ENCODE measurements around the gene PROCR. TPM values are rescaled to one million over a fixed set of nuclear protein-coding genes. Genes with fewer than 3 reads are reported as not detected.
A peak's percentile ranks its signal among the peaks of the same experiment; 100 is the strongest.
"Not testable (repeated sequence)": the region's sequence is repeated elsewhere in the genome, so short reads cannot be mapped to it uniquely, and the experiment has no call there.

The PROCR gene
- total RNA-seq, 1 donor from 2014 or later: 8.1 TPM

DNA sequence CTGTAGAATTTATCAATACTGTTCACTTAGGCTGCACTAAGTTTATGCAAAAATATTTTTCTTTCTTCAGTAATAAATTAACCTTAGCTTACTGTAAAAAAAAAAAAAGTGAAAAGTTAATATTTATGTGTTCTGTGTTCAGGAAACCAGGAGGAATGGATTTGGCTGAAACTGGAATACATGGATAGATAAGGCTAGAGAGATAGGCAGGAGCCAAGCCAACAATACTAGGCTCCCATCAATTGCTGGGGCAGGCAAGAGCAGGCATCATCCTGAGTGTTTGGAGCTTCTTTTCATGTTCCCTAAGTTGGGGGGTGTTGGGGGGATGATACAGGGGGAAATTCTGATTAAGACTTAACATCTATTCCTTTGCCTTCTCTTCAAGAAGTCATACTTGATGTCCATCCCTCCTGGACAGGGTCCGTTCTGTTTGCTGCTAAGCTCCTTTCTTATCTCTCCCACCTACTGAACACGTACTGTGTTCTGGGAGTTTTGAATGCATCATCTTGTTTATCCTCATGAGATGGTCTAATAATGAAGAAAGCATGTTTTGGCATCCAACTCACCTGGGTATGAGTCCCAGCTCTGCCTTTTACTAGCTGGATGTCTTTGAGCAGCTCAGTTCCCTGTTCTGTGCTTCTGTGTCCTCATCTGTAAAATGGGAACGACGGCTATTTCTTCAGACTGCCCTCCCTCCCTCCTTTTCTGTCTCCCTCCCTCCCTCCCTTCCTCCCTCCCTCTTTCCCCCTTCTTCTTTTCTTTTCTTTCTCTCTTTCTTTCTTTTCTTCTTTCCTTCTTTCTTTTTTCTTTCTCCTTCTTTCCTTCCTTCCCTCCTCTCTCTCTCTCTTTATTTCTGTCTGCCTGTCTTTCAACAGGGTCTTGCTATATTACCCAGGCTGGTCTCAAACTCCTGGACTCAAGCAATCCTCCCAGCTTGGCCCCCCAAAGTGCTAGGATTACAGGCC, 6.4 kb upstream of the PROCR start:
- no peak for ATAC-seq

- peak; percentile 55 for ATAC-seq
Measured at GRCh38 chr20:35166242-35166830, 5.5 kb upstream of the PROCR start.

DNA sequence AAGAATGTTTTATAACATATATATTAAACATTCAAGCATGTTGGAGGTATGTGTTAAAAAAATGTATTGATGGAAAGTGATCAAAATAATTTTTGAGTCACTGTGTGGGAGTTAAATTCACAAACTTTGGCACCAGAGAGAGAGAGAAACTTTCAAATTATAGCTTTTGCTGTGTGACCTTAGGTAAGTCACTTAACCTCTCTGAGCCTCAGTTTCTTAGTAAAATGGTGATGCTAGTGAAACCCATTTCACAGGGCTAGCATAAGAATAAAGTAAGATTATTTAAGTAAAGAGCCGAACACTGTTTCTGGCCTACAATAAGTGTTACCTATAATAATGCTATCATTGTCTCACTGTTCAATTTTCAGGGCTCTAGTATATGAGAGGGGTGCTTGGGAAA, 4.1 kb upstream of the PROCR start:
- ATAC-seq: no peak

DNA sequence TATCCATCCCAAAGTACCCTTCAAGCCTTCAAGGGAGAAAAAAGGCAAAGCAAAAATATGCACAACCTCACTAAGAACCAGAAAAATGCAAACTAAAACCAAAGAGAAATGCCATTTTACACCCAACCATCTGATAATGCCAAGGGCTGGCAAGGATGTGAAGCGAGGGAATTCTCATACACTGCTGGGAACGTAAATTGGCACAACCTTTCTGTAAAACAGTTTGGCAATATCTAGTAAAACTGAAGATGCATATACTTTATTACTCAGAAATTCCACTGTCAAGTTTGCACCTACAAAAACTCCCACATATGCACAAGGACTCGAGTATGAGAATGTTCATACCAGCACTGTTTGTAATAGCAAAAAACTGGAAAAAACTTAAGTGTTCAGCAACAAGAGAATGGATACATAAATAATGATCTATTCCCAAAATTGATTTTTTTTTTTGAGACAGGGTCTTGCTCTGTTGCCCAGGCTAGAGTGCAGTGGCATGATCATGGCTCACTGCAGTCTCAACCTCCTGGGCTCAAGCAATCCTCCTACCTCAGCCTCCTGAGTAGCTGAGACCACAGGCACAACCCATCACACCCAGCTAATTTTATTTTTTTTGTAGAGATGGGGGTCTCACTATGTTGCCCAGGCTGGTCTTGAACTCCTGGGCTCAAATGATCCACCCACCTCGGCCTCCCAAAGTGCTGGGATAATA, 3.0 kb upstream of the PROCR start:
- not testable (repeated sequence) for ATAC-seq

GRCh38 chr20:35171438-35171752, 477 bp upstream of the PROCR start:
- no peak for ATAC-seq

- ATAC-seq: no peak
Measured at GRCh38 chr20:35172434-35172806, 548 bp downstream of the PROCR start.

DNA sequence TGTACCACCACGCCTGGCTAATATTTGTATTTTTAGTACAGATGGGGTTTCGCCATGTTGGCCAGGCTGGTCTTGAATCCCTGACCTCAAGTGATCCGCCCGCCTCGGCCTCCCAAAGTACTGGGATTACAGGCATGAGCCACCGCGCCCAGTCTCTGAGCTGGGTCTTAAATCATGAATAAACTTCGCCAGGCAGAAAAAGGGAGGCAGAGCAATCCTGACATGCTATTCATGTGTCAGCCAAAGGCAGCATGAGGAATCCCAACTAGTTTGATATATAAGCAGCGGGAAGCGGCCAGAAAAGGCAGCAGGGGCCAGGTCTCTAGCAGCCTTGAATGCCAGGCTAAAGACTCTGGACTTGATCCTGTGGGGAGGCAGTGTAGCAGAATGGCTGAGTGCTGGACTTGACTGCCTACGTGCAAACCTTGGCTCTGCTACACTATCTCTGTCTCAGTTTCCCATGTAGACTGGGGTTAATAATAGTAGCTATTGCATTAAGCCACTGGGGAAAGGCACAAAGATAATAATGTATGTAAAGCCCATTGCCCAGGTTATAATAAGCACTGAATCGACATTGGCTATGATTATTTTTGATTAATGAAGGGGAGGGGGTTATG, 1.8 kb downstream of the PROCR start:
- no peak for ATAC-seq

- ATAC-seq: no peak
Measured at GRCh38 chr20:35174458-35175216, 2.8 kb downstream of the PROCR start.

DNA sequence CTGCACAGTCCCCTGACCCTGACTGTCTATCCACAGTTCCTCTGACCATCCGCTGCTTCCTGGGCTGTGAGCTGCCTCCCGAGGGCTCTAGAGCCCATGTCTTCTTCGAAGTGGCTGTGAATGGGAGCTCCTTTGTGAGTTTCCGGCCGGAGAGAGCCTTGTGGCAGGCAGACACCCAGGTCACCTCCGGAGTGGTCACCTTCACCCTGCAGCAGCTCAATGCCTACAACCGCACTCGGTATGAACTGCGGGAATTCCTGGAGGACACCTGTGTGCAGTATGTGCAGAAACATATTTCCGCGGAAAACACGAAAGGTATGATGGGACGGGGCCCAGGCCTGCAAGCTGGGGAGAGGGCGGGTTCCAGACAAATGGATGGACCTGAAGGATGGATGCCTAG, 4.3 kb downstream of the PROCR start:
- no peak for ATAC-seq

GRCh38 chr20:35179292-35180212, 7.7 kb downstream of the PROCR start:
- ATAC-seq: no peak

- ATAC-seq: no peak
Measured at GRCh38 chr20:35180266-35180665, 8.4 kb downstream of the PROCR start.

DNA sequence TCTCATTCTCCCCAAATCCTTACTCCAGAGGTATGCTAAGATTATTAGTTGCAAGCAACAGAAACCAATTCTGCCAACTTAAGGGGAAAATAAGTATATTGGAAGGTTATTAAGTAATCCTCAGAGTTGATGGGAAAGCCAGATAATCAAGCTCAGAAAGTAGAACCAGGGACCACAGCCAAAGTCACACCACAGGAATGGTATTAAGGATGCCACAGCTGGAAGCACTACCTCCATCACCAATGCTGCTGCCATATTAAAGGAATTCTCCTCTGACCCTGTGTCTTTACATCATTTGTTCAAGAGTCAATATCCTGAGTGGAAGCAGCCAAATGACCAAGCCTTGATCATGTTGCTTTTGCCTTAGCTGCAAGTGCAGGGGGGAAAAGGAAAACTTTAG, 9.9 kb downstream of the PROCR start:
- ATAC-seq: no peak

DNA sequence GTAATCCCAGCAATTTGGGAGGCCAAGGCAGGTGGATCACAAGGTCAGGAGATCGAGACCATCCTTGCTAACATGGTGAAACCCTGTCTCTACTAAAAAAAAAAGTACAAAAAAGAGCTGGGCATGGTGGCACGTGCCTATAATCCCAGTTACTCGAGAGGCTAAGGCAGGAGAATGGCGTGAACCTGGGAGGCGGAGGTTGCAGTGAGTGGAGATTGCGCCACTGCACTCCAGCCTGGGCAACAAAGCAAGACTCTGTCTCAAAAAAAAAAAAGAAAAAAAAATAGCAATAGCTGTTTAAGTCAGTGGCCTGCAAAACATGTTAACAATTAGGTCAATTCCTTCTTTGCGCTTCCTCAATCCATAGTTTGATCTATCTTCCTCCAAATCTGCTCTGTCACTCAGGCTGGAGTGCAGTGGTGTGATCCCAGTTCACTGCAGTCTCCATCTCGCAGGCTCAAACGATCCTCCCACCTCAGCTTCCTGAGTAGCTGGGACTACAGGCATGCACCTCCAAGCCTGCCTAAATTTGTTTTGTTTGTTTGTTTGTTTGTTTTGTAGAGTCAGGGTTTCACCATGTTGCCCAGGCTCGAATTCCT, 14.9 kb downstream of the PROCR start:
- not testable (repeated sequence) for ATAC-seq

- ATAC-seq: no peak
Measured at GRCh38 chr20:35187584-35188190, 15.8 kb downstream of the PROCR start.

GRCh38 chr20:35189223-35189622, 17.4 kb downstream of the PROCR start:
- ATAC-seq: not testable (repeated sequence)

- ATAC-seq: no peak
Measured at GRCh38 chr20:35190556-35190955, 18.7 kb downstream of the PROCR start.

DNA sequence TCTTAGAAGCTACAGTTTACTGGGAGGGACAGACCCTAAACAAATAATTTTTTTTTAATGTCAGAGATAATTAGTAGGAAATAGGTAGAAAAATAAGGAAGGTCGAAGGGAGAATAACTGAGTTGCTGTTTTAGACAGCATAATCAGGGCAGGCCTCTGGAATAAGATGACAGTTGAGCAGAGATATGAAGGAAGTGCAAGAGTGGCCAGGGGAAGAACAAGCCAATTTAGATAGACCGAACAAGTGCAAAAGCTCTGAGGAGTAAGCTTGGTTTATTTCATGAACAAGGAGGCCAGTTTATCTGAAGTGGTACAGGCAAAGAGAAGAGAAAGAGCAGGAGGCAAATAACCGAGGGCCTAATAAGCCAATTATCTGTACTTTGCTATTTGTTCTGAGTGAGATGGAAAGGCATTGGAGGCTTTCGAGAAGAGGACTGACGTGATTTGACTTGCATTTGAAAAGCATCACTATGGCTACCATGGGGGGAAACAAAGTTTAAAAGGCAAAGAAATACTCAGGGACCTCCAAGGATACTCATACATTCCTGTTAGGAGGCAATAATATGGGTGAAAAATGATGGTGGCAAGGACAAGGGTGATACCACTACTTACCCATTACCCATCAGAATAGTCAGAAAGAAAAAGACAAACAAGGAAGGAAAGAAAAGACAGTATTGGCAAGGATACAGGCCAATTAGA, 19.7 kb downstream of the PROCR start:
- no peak for ATAC-seq

- no peak for ATAC-seq
Measured at GRCh38 chr20:35192118-35192872, 20.4 kb downstream of the PROCR start.
